HG03135 (cell line): ENCODE measurements around the gene MBD5.
A peak's percentile ranks its signal among the peaks of the same experiment; 100 is the strongest.

Experiments
- ATAC-seq: cut with Tn5 transposase; IDR thresholded peaks from one replicate; pipeline ENCODE4 v1.9.1; 2021; ENCODE audit warnings: mild to moderate bottlenecking, moderate library complexity; ENCODE audit not compliant: unreplicated experiment

Gene MBD5

GRCh38 chr2:148451046-148451445 is 430.2 kb downstream of the MBD5 start:
- no peak for ATAC-seq

- no peak for ATAC-seq
These were observed 434.9 kb downstream of the MBD5 start for GRCh38 chr2:148455791-148456190.

- no peak for ATAC-seq
These were observed 437.3 kb downstream of the MBD5 start for GRCh38 chr2:148458171-148458570.

- no peak for ATAC-seq
These were observed 438.5 kb downstream of the MBD5 start for GRCh38 chr2:148459377-148459778.

- ATAC-seq: no peak
These were observed 441.0 kb downstream of the MBD5 start for GRCh38 chr2:148461876-148462275.

- no peak for ATAC-seq
These were observed 454.7 kb downstream of the MBD5 start for GRCh38 chr2:148475626-148476025.

- ATAC-seq: no peak
These were observed 458.5 kb downstream of the MBD5 start for GRCh38 chr2:148479398-148479797.

GRCh38 chr2:148483665-148484064 is 462.8 kb downstream of the MBD5 start:
- no peak for ATAC-seq

GRCh38 chr2:148484066-148484465 is 463.2 kb downstream of the MBD5 start:
- no peak for ATAC-seq

- no peak for ATAC-seq
These were observed 465.8 kb downstream of the MBD5 start for GRCh38 chr2:148486655-148487054.

GRCh38 chr2:148487439-148487838 is 466.5 kb downstream of the MBD5 start:
- ATAC-seq: no peak

- ATAC-seq: no peak
These were observed 470.0 kb downstream of the MBD5 start for GRCh38 chr2:148490840-148491439.

GRCh38 chr2:148493822-148494563 is 473.1 kb downstream of the MBD5 start:
- no peak for ATAC-seq

GRCh38 chr2:148495586-148495985 is 474.7 kb downstream of the MBD5 start:
- no peak for ATAC-seq

GRCh38 chr2:148501545-148501944 is 480.7 kb downstream of the MBD5 start:
- no peak for ATAC-seq

- no peak for ATAC-seq
These were observed 482.6 kb downstream of the MBD5 start for GRCh38 chr2:148503516-148503915.

- ATAC-seq: no peak
These were observed 487.1 kb downstream of the MBD5 start for GRCh38 chr2:148507970-148508369.

GRCh38 chr2:148508878-148509287 is 488.0 kb downstream of the MBD5 start:
- ATAC-seq: no peak

- peak; percentile 100 for ATAC-seq
These were observed 488.5 kb downstream of the MBD5 start for GRCh38 chr2:148509288-148509902.

GRCh38 chr2:148511883-148512282 is 491.0 kb downstream of the MBD5 start:
- no peak for ATAC-seq

GRCh38 chr2:148512501-148512900 is 491.6 kb downstream of the MBD5 start:
- ATAC-seq: no peak

- no peak for ATAC-seq
These were observed 492.5 kb downstream of the MBD5 start for GRCh38 chr2:148513427-148513826.
